Neutrophil (primary cell): ENCODE data around the gene WDR5B.
A peak's percentile ranks its signal among the peaks of the same experiment; 100 is the strongest.

Source experiments
- H3K27ac ChIP-seq: fragments of 200-600 bp; sonication (generic); 2 replicates; pipeline ENCODE4 v1.5.1; 2016; ENCODE audit warnings: mild to moderate bottlenecking, moderate library complexity
- H3K27me3 ChIP-seq: fragments of 200-600 bp; sonication (generic); 2 replicates; pipeline ENCODE4 v1.6.0; 2016; ENCODE audit warnings: mild to moderate bottlenecking
- H3K36me3 ChIP-seq: fragments of 200-600 bp; sonication (generic); 2 replicates; pipeline ENCODE4 v1.5.1; 2017
- H3K4me1 ChIP-seq, 2 experiments: fragments of 200-600 bp in 1 of 2; sonication (generic) in 1 of 2; 1 replicate in 1 of 2; 2 replicates in 1 of 2; pipeline versions ENCODE4 v1.5.1 to v1.6.1; 2013 to 2016; ENCODE audit warnings: low read depth in 1 of 2, low read length in 1 of 2, mild to moderate bottlenecking in 1 of 2, moderate library complexity in 1 of 2; ENCODE audit not compliant: control insufficient read depth in 1 of 2, insufficient read depth in 1 of 2
- H3K4me3 ChIP-seq, 2 experiments: fragments of 200-600 bp in 1 of 2; sonication (generic) in 1 of 2; 1 replicate in 1 of 2; 2 replicates in 1 of 2; pipeline ENCODE4 v1.5.1; 2013 to 2016; ENCODE audit warnings: low read depth in 1 of 2, low read length in 1 of 2, mild to moderate bottlenecking in 1 of 2, moderate library complexity in 1 of 2
- H3K9me3 ChIP-seq: fragments of 200-600 bp; sonication (generic); 2 replicates; pipeline ENCODE4 v1.5.1; 2016
- TF ChIP-seq, protein P1 (sequence below): fragments of 200-600 bp; sonication (generic); IDR thresholded peaks from 2 replicates; pipeline ENCODE4 v1.5.1; 2016; ENCODE audit warnings: antibody characterized with exemption

The WDR5B gene

GRCh38 chr3:122397201-122397600 lies 18.7 kb downstream of the WDR5B start:
- Histone ChIP-seq H3K4me3 (no peak overlapping the region), H3K27ac (no peak overlapping the region), H3K36me3 (no peaks in the 10 kb centered on the region)

DNA sequence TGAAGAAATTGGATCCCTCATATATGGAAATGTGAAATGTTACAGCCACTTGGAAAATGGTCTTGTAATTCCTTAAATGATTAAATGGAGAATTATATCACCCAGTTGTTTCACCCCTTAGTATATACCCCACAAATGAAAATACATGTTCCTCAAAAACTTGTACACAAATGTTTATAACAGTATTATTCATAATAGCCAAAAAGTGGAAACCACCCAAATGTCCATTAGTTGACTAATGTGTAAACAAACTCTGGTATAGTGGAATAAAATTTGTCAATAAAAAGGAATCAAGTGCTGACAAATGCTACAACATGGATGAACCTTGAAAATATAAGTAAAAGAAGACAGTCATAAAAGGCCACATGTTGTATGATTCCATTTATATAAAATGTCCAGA lies 19.4 kb downstream of the WDR5B start:
- H3K36me3 ChIP-seq, result no peaks in the 10 kb centered on the region
- H3K27ac ChIP-seq, result no peak overlapping the region
- TF ChIP-seq, protein P1, sequence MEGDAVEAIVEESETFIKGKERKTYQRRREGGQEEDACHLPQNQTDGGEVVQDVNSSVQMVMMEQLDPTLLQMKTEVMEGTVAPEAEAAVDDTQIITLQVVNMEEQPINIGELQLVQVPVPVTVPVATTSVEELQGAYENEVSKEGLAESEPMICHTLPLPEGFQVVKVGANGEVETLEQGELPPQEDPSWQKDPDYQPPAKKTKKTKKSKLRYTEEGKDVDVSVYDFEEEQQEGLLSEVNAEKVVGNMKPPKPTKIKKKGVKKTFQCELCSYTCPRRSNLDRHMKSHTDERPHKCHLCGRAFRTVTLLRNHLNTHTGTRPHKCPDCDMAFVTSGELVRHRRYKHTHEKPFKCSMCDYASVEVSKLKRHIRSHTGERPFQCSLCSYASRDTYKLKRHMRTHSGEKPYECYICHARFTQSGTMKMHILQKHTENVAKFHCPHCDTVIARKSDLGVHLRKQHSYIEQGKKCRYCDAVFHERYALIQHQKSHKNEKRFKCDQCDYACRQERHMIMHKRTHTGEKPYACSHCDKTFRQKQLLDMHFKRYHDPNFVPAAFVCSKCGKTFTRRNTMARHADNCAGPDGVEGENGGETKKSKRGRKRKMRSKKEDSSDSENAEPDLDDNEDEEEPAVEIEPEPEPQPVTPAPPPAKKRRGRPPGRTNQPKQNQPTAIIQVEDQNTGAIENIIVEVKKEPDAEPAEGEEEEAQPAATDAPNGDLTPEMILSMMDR, result no peak
- no peaks in the 10 kb centered on the region for H3K9me3 ChIP-seq
- H3K27me3 ChIP-seq, result no peaks in the 10 kb centered on the region
- H3K4me1 ChIP-seq, result no peaks in the 10 kb centered on the region
- H3K4me3 ChIP-seq, result no peak overlapping the region

More at GRCh38 chr3:122397201-122397600, 18.7 kb downstream of the WDR5B start:
- TF ChIP-seq, protein P1, result no peak
- Histone ChIP-seq H3K27me3 (no peaks in the 10 kb centered on the region), H3K9me3 (no peaks in the 10 kb centered on the region), H3K4me1 (no peaks in the 10 kb centered on the region)

DNA sequence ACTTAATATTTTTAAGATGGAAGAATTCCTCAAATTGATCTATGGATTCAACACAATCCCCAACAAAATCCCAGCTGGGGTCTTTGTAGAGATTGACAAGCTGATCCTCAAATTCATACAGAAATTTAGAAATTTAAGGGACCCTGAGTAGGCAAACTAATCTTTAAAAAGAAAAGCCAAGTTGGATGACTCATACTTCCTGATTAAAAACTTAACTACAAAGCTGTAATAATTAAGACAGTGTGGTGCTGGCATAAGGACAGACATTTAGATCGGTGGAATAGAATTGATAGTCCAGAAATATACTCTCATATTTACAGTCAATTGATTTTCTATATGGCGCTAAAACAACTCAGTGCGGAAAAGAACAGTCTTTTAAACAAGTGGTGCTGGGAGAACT lies 20.3 kb downstream of the WDR5B start:
- Histone ChIP-seq H3K27me3 (no peaks in the 10 kb centered on the region), H3K27ac (no peak overlapping the region), H3K4me3 (no peak overlapping the region), H3K9me3 (no peaks in the 10 kb centered on the region), H3K36me3 (no peaks in the 10 kb centered on the region), H3K4me1 (no peaks in the 10 kb centered on the region)
- TF ChIP-seq, protein P1, result no peak

GRCh38 chr3:122394173-122394572 lies 21.7 kb downstream of the WDR5B start:
- H3K36me3 ChIP-seq, result no peaks in the 10 kb centered on the region
- H3K27me3 ChIP-seq, result no peaks in the 10 kb centered on the region
- H3K27ac ChIP-seq, result no peak overlapping the region
- H3K4me3 ChIP-seq, result no peak overlapping the region
- TF ChIP-seq, protein P1, result no peak
- H3K9me3 ChIP-seq, result no peaks in the 10 kb centered on the region
- H3K4me1 ChIP-seq, result no peaks in the 10 kb centered on the region

DNA sequence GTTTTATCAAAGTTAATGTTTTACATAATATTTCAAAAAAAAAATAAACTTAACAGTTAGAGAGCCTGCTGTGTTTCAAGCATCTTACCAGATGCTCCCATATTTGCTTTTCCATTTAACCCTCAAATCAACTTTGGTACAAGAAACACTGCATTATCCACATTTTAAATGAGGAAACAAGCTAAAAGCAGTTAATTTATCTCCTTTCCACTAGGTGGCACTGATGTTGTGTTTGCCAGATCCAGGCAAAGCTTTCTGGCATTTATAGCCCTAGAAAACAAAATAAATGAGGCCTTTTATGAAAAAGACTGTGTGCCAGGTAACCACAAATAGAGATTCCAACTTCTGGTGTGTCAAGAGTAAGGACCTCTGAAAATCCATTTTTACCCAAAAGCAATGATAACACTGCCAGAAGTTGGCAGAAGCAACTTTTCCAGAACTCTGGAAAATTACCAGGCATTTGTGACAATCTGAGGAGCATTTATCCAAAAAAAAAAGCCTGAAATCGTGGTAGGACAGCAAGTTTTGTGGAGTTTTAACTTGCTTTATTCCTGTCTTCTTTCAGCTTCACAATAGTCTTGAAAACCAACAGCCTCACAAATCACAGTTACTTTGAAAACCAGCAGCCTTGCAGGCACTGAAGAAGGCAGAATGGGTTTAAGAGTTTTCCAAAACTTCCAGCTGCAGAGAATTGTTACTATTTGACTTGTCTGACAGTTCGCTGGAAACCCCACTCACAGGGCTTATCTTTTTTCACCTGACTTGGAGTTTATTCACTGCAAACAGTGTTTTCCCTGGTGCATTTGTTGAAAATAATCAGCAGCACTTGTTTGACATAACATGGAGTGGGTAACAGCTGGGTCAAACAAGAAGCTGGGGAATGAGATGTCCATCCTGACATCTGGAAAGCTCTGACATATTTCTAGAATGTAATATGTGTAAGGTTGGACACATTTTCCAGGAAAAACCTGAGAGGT lies 22.7 kb downstream of the WDR5B start:
- H3K4me1 ChIP-seq, result no peaks in the 10 kb centered on the region
- no peaks in the 10 kb centered on the region for H3K9me3 ChIP-seq
- no peaks in the 10 kb centered on the region for H3K27me3 ChIP-seq
- no peak overlapping the region for H3K4me3 ChIP-seq
- no peaks in the 10 kb centered on the region for H3K36me3 ChIP-seq
- TF ChIP-seq, protein P1, result peak; percentile 69
- no peak overlapping the region for H3K27ac ChIP-seq
